GM19438 (cell line): ENCODE results near the gene TMPRSS5.

Experiments
- ATAC-seq: cut with Tn5 transposase; IDR thresholded peaks from one replicate; pipeline ENCODE4 v1.9.1; 2021; ENCODE audit warnings: low read depth; ENCODE audit not compliant: unreplicated experiment

TMPRSS5 gene

DNA sequence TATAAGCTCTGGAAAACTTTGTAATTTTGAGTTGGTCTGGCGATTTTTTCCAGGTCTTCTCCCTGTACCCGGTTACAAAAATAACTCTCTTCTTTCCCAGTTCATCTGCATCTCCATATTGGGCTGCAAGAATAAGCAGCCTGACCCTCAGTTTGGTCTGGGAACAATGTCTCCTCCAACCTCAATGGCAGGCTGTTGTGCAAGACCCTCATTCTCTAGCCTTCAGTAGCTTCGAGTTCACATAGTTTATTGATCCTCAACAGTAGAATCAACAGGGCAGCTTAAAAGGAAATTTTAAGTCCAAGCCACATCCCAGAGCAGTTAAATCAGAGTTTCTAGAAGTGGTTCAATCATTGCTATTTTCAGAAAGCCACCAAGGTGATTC lies 35.3 kb downstream of the TMPRSS5 start:
- no peak for ATAC-seq

DNA sequence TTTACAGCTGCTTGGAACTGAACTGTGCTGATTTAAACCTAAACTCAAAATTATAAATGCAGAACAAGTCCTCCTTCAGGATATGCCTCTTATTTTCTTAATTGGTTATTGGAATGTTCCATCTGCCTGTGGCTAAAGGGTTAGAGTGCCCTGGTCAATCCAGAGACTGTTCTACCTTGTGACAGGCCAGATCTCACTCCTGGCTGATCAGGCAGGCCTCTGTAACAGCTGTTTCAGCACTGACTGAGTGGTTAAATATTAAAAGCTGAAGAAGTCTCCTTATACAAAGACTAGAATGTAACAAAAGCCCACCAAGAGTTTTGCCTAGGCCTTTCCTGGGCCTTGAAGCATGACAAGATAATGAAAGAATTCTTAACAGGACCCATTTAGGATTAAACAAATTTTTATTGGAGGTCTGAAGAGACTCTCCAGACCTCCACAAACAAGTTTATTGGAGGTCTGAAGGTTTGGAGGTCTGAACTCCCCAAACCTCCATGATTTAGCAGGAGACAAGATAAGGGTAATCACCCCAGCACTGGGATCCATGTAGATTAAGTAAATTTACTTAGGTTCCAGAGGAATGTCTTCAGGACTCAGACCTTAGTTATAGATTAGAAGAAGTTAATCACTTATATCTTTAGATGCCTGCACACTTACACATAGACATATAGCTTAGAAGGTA lies 35.8 kb downstream of the TMPRSS5 start:
- ATAC-seq: no peak

- no peak for ATAC-seq
Observed at GRCh38 chr11:113668255-113668654, 37.9 kb downstream of the TMPRSS5 start.

GRCh38 chr11:113667801-113668200 lies 38.3 kb downstream of the TMPRSS5 start:
- ATAC-seq: no peak

- no peak for ATAC-seq
Observed at GRCh38 chr11:113666584-113666983, 39.5 kb downstream of the TMPRSS5 start.

DNA sequence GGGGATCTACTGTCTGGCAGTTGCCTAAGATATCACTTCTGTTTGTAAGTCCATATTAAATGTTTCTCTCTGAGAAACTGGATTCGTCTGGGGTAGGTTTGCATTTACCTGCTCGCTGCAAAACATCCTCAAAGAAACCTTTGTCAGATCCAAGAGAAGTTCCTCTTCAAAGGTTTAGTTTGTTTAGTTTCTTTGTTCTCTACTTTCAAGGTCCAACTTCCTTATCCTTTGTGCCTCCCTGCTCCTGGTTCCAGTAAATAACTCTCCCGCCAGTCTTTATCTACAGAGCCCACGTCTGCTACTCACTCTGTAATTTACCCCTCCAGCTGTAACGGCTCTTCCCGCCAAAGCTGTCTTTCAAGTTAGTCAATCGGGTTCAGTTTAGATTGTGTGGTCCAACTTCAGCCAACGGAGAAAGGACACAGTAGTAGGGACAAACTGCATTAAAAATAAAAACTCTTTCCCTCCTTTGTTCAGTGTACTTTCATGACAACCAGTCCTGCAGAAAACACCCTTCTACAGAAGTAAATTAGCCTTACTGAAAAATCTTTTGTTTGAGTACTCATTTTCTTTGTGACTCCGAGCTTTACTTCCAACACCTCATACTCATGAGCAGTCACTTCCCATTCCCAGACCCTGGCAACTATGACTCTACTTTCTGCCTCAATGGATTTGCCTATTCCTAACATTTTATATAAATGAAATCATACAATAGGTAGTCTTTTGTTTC lies 41.0 kb downstream of the TMPRSS5 start:
- no peak for ATAC-seq

DNA sequence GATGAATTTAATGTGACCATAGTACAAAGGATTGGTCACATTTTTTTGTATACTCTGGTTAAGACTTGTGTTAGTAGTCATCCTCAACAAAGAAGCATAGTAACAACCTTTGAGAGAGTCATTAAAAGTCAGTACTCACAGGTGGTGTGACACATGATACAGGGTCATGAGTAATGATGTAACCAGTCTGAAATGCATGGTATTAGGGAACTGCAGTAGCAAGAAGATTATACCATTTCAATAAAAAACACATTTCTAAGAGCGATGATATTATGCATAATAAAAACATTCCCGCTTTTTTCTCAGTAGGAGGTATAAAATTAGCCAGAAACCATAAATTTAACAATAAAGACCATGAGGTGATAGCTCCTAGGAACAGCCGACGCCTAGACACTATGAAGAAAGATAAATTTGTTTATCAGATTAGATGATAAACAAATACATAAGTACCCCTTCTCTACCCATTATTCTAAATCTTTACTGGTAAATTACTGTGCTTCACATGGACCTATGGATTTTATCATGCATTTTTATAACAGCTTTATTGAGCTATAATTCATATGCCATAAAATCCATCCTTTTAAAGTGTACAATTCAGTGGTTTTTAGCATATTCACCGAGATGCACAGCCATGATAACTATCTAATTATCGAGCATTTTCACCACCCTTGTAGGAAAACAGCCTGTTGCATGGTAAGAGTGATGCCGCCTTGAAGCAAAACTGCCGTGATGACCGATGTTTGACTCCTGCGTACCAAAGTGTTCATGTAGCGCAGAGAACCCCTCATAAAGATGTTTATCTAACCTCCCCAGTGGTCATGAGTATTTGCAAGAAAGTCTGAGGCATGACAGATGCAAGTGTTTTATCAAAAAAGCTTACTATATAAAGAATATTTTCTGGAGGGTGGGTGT lies 41.8 kb downstream of the TMPRSS5 start:
- no peak for ATAC-seq

- no peak for ATAC-seq
Observed at GRCh38 chr11:113663567-113663966, 42.5 kb downstream of the TMPRSS5 start.

DNA sequence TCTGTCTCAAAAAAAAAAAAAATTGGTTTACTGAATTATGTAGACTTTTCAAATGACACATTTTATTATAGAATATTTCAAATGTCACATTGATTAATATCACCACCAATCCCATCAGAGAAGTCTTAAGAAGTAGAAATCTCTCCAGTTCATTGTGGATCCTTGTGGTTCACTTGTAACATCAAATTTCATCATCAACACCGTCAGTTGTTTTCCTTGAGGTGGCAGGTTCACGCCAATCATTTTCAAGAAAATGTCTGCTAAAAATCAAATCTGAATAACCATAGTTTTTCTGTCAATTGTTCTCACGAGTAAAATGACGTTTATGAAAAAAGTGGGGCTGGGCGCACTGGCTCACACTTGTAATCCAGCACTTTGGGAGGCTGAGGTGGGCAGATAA lies 50.3 kb downstream of the TMPRSS5 start:
- no peak for ATAC-seq

GRCh38 chr11:113651023-113651422 lies 55.1 kb downstream of the TMPRSS5 start:
- no peak for ATAC-seq

DNA sequence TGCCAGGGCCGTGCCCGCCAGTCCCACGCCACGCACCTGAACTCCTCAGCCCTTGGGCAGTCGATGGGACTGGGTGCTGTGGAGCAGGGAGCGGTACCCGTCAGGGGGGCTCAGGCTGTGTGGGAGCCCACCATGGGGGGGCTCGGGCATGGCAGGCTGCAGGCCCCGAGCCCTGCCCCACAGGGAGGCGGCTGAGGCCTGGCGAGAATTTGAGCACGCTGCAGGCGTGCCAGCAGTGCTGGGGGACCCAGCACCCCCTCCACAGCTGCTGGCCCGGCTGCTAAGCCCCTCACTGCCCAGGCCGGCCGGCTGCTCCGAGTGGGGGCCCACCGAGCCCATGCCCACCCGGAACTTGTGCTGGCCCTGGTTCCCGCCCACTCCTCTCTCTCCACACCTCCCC lies 56.8 kb downstream of the TMPRSS5 start:
- no peak for ATAC-seq

- no peak for ATAC-seq
Observed at GRCh38 chr11:113647856-113648255, 58.3 kb downstream of the TMPRSS5 start.

DNA sequence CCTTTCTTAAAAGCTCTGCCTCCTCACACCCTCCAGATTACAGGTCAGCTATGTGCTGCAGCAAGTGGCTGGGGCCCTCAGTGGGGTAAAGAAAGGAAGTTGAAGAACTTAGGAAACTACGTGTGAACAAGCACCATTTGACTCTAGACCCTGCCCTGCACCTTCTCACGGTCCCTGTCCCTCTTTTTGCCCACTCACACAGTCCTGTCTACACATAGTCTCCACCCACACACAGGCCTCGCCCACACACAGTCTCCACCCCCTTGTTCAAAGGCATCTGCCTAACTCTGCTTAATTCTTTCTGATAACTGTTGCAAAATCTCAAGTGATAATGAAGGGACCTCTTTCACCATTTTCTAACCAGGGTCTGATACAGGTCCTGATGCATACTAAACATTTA lies 59.0 kb downstream of the TMPRSS5 start:
- ATAC-seq: no peak

GRCh38 chr11:113645593-113646349 lies 60.3 kb downstream of the TMPRSS5 start:
- ATAC-seq: no peak

GRCh38 chr11:113644605-113645004 lies 61.5 kb downstream of the TMPRSS5 start:
- ATAC-seq: no peak

- no peak for ATAC-seq
Observed at GRCh38 chr11:113643701-113644100, 62.4 kb downstream of the TMPRSS5 start.

DNA sequence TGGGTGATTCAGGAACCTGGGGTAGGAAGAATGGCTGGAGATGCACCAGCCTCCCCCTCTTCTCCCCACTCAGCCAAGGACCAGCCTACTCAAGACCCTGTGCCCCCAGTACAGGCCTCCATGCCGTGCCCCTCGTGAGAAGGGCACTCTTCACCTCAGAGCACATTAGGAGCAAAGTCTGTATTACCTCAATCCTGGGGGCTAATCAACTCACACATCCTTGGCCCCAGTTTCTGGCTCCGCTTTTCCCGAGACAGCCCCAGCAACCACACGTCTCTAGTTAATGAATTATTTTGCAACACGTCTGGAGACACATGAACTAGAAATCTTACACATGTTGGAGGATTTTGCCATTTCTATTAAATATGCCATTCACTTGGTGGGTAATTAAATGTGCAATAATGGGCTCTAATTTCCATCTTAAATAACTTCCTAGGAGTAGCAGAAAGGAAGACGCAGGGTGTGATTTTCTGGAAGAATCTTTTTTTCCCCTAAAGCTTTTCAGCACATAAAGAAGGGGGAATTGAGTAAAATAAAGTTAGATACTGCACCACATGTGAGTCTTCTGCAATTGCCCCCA lies 63.0 kb downstream of the TMPRSS5 start:
- no peak for ATAC-seq

- ATAC-seq: no peak
Observed at GRCh38 chr11:113642090-113642489, 64.0 kb downstream of the TMPRSS5 start.

DNA sequence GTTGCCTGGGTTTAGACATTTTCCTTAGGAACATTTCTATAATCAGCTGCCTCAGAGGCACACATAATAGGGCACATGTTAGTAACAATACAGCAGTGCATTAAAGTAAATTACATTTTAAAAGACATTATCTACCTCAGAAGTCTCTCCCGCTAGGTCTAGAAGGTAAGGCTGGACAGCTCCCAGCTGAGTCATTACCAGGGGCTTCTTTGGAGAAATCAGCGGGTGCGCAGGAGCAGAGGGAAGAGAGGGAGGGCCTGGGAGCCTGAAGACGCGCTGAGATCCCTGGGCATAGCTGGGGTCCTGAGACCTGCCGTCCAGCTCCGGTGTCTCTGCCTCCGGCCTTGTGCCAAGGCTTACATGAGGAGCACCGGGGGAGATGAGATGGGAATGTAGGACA lies 67.7 kb downstream of the TMPRSS5 start:
- ATAC-seq: no peak

GRCh38 chr11:113637636-113638035 lies 68.5 kb downstream of the TMPRSS5 start:
- no peak for ATAC-seq
